NCI-H2227 treated with DMSO at 0.1 percent for 48 hours (cell line): ENCODE data around the gene MIA3.

Experiments
- DNase-seq: peaks from one replicate; lab custom pipeline; 2025; lab: John Stamatoyannopoulos, UW

MIA3 gene

GRCh38 chr1:222618880-222619596 is 1.1 kb downstream of the MIA3 start:
- peak; percentile 39 for DNase-seq

GRCh38 chr1:222620566-222620965 is 2.7 kb downstream of the MIA3 start:
- DNase-seq, result no peak

GRCh38 chr1:222622765-222623164 is 4.9 kb downstream of the MIA3 start:
- DNase-seq, result no peak

GRCh38 chr1:222623458-222623857 is 5.6 kb downstream of the MIA3 start:
- no peak for DNase-seq

GRCh38 chr1:222624214-222624613 is 6.3 kb downstream of the MIA3 start:
- DNase-seq, result no peak

GRCh38 chr1:222627232-222627631 is 9.3 kb downstream of the MIA3 start:
- DNase-seq, result no peak

GRCh38 chr1:222629921-222630535 is 12.1 kb downstream of the MIA3 start:
- DNase-seq, result no peak

- no peak for DNase-seq
Observed at GRCh38 chr1:222631611-222632208, 13.8 kb downstream of the MIA3 start.

- DNase-seq, result no peak
Observed at GRCh38 chr1:222632749-222633148, 14.9 kb downstream of the MIA3 start.

- DNase-seq, result peak; percentile 74
Observed at GRCh38 chr1:222634180-222635013, 16.5 kb downstream of the MIA3 start.

- peak; percentile 71 for DNase-seq
Observed at GRCh38 chr1:222641269-222641948, 23.5 kb downstream of the MIA3 start.

- no peak for DNase-seq
Observed at GRCh38 chr1:222642468-222642867, 24.6 kb downstream of the MIA3 start.

- peak; percentile 87 for DNase-seq
Observed at GRCh38 chr1:222643606-222643937, 25.7 kb downstream of the MIA3 start.

- DNase-seq, result peak; percentile 99
Observed at GRCh38 chr1:222643938-222644635, 26.2 kb downstream of the MIA3 start.

- DNase-seq, result peak; percentile 35
Observed at GRCh38 chr1:222644636-222644980, 26.7 kb downstream of the MIA3 start.

GRCh38 chr1:222652676-222653075 is 34.8 kb downstream of the MIA3 start:
- DNase-seq, result no peak

GRCh38 chr1:222653178-222653827 is 35.4 kb downstream of the MIA3 start:
- no peak for DNase-seq

- DNase-seq, result no peak
Observed at GRCh38 chr1:222654849-222655248, 37.0 kb downstream of the MIA3 start.

- DNase-seq, result no peak
Observed at GRCh38 chr1:222656391-222657155, 38.7 kb downstream of the MIA3 start.

GRCh38 chr1:222657899-222658298 is 40.0 kb downstream of the MIA3 start:
- DNase-seq, result no peak
